NCI-H748 treated with DMSO at 0.1 percent for 48 hours (cell line): Measurements from ENCODE around the gene UPP2.

ENCODE experiments used
- DNase-seq: peaks from one replicate; lab custom pipeline; 2025; lab: John Stamatoyannopoulos, UW

UPP2 gene

GRCh38 chr2:158142165-158142564, 40.5 kb downstream of the UPP2 start:
- no peak for DNase-seq

DNA sequence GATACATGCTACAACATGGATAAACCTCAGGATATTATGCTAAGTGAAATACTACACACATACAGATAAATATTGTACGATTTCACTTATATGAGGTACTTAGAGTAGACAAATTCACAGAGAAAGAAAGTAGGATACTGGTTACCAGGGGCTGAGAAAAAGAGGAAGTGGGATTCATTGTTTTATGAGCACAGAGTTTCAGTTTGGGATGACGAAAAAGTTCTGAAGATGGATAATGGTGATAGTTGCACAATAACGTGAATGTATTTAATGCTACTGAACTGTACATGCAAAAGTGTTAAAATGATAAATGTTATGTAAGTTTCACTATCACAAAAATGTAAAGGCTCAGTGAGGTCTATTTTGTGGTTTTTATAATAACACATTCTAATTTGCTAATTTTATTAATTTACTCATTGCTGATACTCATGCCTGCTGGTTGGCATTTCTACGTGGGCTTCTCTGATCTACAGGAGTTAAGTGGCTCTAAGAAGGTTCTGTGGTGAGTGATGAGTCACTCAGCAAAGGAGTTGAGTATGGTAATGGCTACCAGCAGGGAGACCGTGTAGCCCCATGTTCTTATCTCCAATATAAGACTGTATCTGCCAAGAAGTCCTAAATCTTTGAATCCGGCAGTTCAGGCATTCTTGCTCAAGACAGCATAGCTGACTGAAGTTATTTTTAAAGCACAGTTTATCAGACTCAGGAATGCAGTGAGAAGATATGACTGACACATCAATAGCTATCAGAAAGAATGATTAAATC, 41.1 kb downstream of the UPP2 start:
- no peak for DNase-seq

DNA sequence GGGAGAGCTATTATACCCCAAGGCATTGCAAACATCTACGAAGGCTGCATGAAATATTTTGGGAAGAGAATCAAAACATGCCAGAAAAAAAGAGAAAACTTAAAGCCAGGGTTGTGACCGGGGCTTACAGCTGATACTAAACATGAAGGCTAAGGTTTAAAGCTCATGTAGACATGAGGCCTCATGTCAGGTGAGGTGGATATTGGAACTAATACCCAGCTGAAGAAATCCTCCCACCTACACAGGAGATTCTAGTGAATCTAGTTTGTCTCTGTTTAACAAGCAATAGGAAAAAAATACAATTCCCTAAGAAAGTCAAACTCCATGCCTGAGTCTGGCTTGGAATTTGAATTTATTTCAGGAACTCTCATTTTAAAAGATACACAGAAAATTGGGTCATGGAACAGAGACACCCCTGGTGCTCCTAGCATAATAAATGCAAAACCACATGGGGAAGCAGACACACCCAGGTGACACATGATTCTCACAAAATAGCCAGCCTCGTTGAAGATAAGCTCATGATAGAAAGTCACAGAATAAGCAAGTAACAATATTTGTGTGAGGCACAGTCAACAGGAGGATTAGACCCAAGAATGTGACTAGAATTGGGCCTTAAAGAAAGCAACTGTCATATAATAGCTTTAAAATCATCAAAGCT, 42.2 kb downstream of the UPP2 start:
- no peak for DNase-seq

- no peak for DNase-seq
Observed at GRCh38 chr2:158144914-158145625, 43.4 kb downstream of the UPP2 start.

- DNase-seq = no peak
Observed at GRCh38 chr2:158153270-158154015, 51.8 kb downstream of the UPP2 start.

- no peak for DNase-seq
Observed at GRCh38 chr2:158154596-158154995, 52.9 kb downstream of the UPP2 start.

GRCh38 chr2:158172719-158173118, 71.0 kb downstream of the UPP2 start:
- no peak for DNase-seq

DNA sequence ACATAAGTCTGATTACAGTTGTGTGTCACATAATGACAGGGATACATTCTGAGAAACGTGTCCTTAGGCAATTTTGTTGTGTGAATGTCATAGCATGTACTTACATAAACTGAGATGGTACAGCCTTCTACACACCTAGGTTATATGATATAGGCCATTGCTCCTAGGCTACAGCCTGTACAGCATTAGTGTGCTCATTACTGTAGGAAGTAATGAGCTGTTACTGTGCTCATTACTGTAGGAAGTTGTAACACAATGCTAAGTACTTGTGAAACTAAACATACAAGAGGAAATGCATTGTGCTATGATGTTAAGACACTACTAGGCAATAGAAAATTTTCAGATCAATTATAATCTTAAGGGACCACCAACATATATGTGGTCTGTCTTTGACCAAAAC, 72.8 kb downstream of the UPP2 start:
- no peak for DNase-seq

DNA sequence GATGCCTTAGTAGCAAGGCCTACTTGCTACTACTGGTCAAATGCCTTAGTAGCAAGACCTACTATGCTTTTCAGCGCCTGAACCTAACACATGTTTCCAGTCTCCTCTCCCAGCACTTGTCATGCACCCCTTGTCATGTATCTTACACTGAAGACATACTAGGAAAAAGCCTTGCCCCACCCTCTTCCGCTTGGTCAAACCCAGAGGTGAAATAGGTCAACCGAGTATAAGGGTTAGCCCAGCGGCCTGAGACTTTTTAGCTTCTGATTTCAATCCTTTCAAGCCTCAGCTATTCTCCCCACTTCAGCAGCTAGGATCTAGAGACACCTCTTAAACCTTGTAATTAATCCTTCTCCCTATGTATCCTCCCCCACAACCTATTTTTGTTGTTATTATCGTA, 73.3 kb downstream of the UPP2 start:
- DNase-seq = no peak

- no peak for DNase-seq
Observed at GRCh38 chr2:158178646-158179045, 77.0 kb downstream of the UPP2 start.

DNA sequence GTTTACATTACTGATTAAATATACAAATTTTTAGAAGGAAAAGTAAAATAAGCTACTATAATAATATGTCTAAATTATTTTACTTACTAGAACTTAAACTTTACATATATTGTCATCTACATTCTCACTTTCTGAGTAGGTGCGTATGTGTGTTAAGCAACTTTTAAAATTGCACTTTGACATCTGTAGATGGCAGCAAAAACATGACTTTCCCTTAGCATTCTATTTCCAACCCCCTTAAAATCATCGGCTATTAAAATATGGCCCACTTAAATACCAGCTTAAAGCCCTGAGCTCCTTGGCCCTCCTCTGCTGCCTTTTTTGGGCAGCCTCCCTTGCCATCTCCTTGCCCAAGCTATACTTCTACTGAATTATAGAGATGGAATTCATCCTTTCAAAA, 78.0 kb downstream of the UPP2 start:
- DNase-seq = peak; percentile 69

DNA sequence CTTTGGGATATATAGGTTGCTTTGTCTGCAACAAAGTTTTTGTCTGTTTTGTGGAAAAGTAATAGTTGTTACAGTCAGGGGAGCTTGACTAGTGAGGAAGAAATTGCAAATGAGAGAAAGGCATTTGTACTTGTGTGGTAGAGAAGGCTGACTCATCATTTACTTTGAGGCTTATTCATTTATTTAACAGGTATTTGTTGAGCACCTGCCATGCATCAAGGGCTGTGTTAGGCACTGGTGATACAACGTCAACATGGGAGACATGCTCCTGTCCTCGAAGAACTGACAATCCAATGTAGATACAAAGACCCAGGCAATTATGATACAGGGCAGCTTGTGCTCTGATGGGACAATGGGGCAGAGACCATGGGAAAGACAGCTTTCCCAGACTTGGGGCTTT, 79.5 kb downstream of the UPP2 start:
- DNase-seq = no peak

DNA sequence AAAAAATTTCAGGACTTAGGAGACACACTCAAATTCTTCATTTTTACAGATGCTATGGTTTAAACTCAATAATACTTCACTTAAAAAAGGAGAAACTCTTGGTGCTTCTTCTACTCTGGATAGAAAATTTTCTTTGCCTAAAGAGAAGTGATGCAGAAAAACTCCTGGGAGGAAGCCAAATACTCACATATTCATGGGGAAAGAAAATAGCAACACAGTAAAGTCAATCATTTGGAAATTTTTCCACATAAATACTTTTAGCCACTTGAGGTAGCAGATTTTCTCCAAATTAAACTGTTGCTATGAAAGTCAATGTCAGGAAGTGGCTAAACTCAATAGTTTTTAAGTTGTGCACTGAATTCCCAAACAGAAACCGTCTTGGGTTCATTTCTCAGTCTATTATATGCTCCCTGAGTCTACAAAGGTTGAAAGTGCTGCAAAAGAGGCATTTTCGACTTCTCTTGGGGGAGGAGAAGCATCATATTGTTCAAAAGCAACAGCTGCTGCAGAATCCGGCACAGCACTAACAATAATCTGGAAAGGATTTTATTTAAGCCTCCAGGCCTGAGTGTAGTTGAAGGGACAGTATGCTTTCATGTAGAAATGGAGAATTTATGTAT, 81.1 kb downstream of the UPP2 start:
- DNase-seq = no peak

- no peak for DNase-seq
Observed at GRCh38 chr2:158184001-158184400, 82.3 kb downstream of the UPP2 start.

DNA sequence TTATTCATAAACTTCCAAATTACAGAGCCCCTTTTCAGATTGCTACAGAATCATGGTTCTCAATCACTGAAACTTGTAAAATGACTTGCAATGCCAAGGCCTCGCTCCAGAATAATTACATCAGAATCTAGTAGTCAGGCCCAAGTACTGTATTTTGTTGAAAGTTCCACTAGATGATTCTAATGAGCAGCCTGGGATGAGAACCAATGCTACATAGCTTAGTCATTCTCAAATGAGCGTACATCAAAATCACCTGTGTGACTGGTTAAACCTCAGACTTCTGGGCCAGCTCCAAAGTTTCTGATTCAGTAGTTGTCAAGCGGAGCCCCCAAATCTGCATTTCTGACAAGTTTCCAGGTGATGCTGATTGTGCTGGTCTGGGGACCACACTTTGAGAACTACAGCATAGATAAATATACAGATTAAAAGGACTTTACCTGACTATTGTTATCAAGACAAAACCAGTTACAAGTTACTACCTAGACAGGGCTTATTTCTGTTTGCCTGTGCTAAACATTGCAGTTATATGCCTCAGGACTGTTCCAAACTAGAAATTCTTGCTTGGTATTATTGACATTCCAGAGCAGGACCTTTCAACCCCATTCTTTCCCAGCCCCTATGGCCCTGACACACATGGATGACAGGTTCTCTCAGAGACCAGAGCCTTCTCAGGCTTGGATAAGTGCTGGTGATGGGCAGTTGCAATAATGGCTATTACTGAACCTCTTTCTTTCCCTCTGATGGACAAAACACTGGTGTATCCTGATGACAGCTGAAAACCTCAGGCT, 83.1 kb downstream of the UPP2 start:
- DNase-seq = no peak
